ENCODE results near the gene JAM3. TPM values are rescaled to one million over a fixed set of nuclear protein-coding genes. Genes with fewer than 3 reads are reported as not detected.

Gene JAM3
- total and polyA plus RNA-seq, 2 of the 8 experiments (the other 6 are each of a cell fraction or from before 2014, with no cell fraction given): 19.6 to 42.8 TPM

DNA sequence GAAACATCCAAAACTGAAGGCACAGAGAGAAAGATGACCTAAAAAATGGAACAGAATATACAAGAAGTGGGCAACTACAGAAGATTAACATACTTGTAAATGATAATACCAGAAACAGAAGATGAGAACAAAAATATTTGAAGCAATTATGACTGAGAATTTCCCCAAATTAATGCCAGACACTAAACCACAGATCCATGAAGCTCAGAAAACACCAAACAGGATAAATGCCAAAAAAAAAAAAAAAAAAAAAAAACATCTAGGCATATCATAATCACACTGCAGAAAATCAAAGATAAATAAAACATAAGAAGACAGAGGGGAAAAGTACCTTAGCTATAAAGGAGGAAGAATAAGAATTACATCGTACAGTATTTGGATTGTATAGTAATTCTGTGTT is 65.3 kb downstream of the JAM3 start:
- H2BK15ac ChIP-seq (ENCODE audit: low read length): no peak overlapping the region
- WGBS, 2 experiments (ENCODE audit: extremely low coverage in 1 of 2, insufficient coverage in 1 of 2, insufficient read length in 1 of 2, insufficient replicate concordance in 2 of 2, low coverage in 1 of 2, low lambda C conversion rate in 2 of 2, missing lambda C conversion rate in 1 of 2): 73% methylated on average over 1 of the region's 1 CpG; no CpG with 5 or more reads in 1 of the 2 experiments
- no peak overlapping the region for H3K4me2 ChIP-seq (ENCODE audit: insufficient read depth in 1 of 2, low read depth in 2 of 2, low read length in 2 of 2)
- no peak overlapping the region for H3K56ac ChIP-seq (replicated peaks; ENCODE audit: insufficient read length, low read depth, low read length)
- H3K9ac ChIP-seq (replicated peaks in 1 of 4; ENCODE audit: extremely low read depth in 1 of 4, low read depth in 3 of 4, low read length in 3 of 4): no peak overlapping the region
- H3K27me3 ChIP-seq (replicated peaks in 1 of 4; ENCODE audit: control insufficient read depth in 3 of 4, extremely low read depth in 1 of 4, insufficient read depth in 3 of 4, low read length in 3 of 4): no peaks in the 10 kb centered on the region
- no peak overlapping the region for H4K91ac ChIP-seq (replicated peaks; ENCODE audit: insufficient read length, low read length)
- H3K4me3 ChIP-seq (ENCODE audit: extremely low read depth in 1 of 4, insufficient read depth in 2 of 4, low read depth in 3 of 4, low read length in 4 of 4): no peak overlapping the region
- no peaks in the 10 kb centered on the region for H3K23me2 ChIP-seq (ENCODE audit: low read depth, low read length)
- H3K4me1 ChIP-seq (replicated peaks in 1 of 4; ENCODE audit: control insufficient read depth in 3 of 4, insufficient read depth in 4 of 4, low read length in 3 of 4): no peaks in the 10 kb centered on the region
- no peak for DNase-seq (ENCODE audit: low read depth in 1 of 2, low spot score in 2 of 2)
- H2BK5ac ChIP-seq (ENCODE audit: low read depth, low read length): no peak overlapping the region
- no peak overlapping the region for H4K5ac ChIP-seq (ENCODE audit: insufficient read length, low read depth, low read length)
- no peak overlapping the region for H2BK120ac ChIP-seq (replicated peaks; ENCODE audit: low read depth, low read length)
- no peaks in the 10 kb centered on the region for H3K79me2 ChIP-seq (ENCODE audit: control insufficient read depth in 1 of 2, insufficient read depth in 2 of 2, low read length in 2 of 2)
- no peaks in the 10 kb centered on the region; a peak in 1 of 8 replicates for H3K36me3 ChIP-seq (ENCODE audit: control insufficient read depth in 2 of 4, insufficient read depth in 4 of 4, low read length in 3 of 4)
- POLR2A ChIA-PET (ENCODE audit: partially characterized antibody): no interaction called here
- H3K4ac ChIP-seq (replicated peaks; ENCODE audit: insufficient read length, low read depth, low read length): no peak overlapping the region
- no peaks in the 10 kb centered on the region for H4K20me1 ChIP-seq (replicated peaks in 1 of 2; ENCODE audit: control insufficient read depth in 1 of 2, insufficient read depth in 2 of 2, low read length in 2 of 2)
- H2AK5ac ChIP-seq (ENCODE audit: low read depth, low read length): no peak overlapping the region
- no peak for FAIRE-seq
- no peaks in the 10 kb centered on the region for H3K79me1 ChIP-seq (ENCODE audit: low read depth, low read length)
- no peak overlapping the region for H2AFZ ChIP-seq (ENCODE audit: low read length)
- H3K18ac ChIP-seq (ENCODE audit: extremely low read depth, low read length): no peak overlapping the region
- H4K8ac ChIP-seq (ENCODE audit: extremely low read depth, insufficient read depth, low read length): no peak overlapping the region
- H2BK12ac ChIP-seq (ENCODE audit: low read depth, low read length): no peak overlapping the region
- no peak overlapping the region for H3K27ac ChIP-seq (ENCODE audit: low read depth, low read length)
- no peak overlapping the region for H3K14ac ChIP-seq (ENCODE audit: insufficient read length)
- no peak overlapping the region for H2BK20ac ChIP-seq (ENCODE audit: low read length)
- CTCF ChIA-PET (ENCODE audit: partially characterized antibody): interaction anchor here (0.6 to 1.2 kb wide), 3 partner anchors 65 to 93 kb away, joined by 3 to 5 read pairs (median 4); partner anchors contain the start of gene JAM3
- peaks cover 5 to 6% of the 10 kb centered on the region in 2 experiments; a peak in 3 of 4 replicates for H3K9me3 ChIP-seq (ENCODE audit: insufficient read depth in 2 of 2, low read depth in 1 of 2, low read length in 1 of 2)
- H3K23ac ChIP-seq (ENCODE audit: insufficient read length): no peak overlapping the region
- no peak for TF ChIP-seq TAF1 (IDR thresholded peaks at IDR 0.05; ENCODE audit: low read depth, low read length)
- TF ChIP-seq, protein P1, sequence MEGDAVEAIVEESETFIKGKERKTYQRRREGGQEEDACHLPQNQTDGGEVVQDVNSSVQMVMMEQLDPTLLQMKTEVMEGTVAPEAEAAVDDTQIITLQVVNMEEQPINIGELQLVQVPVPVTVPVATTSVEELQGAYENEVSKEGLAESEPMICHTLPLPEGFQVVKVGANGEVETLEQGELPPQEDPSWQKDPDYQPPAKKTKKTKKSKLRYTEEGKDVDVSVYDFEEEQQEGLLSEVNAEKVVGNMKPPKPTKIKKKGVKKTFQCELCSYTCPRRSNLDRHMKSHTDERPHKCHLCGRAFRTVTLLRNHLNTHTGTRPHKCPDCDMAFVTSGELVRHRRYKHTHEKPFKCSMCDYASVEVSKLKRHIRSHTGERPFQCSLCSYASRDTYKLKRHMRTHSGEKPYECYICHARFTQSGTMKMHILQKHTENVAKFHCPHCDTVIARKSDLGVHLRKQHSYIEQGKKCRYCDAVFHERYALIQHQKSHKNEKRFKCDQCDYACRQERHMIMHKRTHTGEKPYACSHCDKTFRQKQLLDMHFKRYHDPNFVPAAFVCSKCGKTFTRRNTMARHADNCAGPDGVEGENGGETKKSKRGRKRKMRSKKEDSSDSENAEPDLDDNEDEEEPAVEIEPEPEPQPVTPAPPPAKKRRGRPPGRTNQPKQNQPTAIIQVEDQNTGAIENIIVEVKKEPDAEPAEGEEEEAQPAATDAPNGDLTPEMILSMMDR (IDR thresholded peaks at IDR 0.05; ENCODE audit: control extremely low read depth in 1 of 3, insufficient read depth in 1 of 3, low read depth in 1 of 3, low read length in 3 of 3): no peak
- TF ChIP-seq TBP (IDR thresholded peaks at IDR 0.05; ENCODE audit: low read depth, low read length): no peak
- TF ChIP-seq CREB1 (IDR thresholded peaks at IDR 0.05): no peak
- no peak for TF ChIP-seq SIRT6 (IDR thresholded peaks at IDR 0.05; ENCODE audit: low read length)

All from H1 (cell line).